Sigmoid colon (tissue), 4 donors: ENCODE results near the gene NELFCD.

Experiments
- CTCF ChIP-seq, 4 experiments: fragments of 450-650 bp in 3 of 4; fragments of 200-600 bp in 1 of 4; IDR thresholded peaks; one replicate each; pipeline ENCODE4 v1.5.1; 2016 to 2019; ENCODE audit warnings: antibody characterized with exemption in 4 of 4, mild to moderate bottlenecking in 3 of 4, moderate library complexity in 2 of 4
- POLR2A ChIP-seq, 2 donors: fragments of 450-650 bp; IDR thresholded peaks; one replicate each; pipeline ENCODE4 v1.6.1; 2016; ENCODE audit warnings: antibody characterized with exemption in 2 of 2, mild to moderate bottlenecking in 2 of 2, moderate library complexity in 2 of 2
- POLR2AphosphoS5 ChIP-seq, 4 donors: sonication (generic); formaldehyde crosslinking; IDR thresholded peaks; one replicate each; pipeline ENCODE4 v1.6.1; 2017; ENCODE audit warnings: antibody characterized with exemption in 4 of 4

GRCh38 chr20:59002874-59003399 is 21.9 kb downstream of the NELFCD start:
- TF ChIP-seq CTCF (IDR thresholded peaks at IDR 0.05): no peak
- TF ChIP-seq POLR2A (IDR thresholded peaks at IDR 0.05): no peak
- no peak for TF ChIP-seq POLR2AphosphoS5 (IDR thresholded peaks at IDR 0.05)
